Neuronal stem cell (in vitro differentiated cells): Measurements from ENCODE around the gene CGB3.

Experiments used
- small RNA-seq: library from polyadenylated mRNA; stranded (forward); fragments of <200 nt; extraction: miRNeasy Mini kit (QIAGEN cat#:217004); gene quantifications from one replicate; pipeline ENCODE3, GENCODE V24; 2013; ENCODE audit not compliant: insufficient read depth

Gene CGB3

Small RNAs within 50 kb of the gene (small RNA-seq; reads per million reads assigned to genes)
- 11.4 reads per million, percentile 62 among the genes with 10 or more reads in this experiment for gene MIR6798
